GM23248 (cell line): ENCODE results near the gene SP110. TPM values are rescaled to one million over a fixed set of nuclear protein-coding genes. Genes with fewer than 3 reads are reported as not detected.

ENCODE experiments used
- DNase-seq: peaks from one replicate; pipeline ENCODE4 v3.0.0-alpha.2; 2015
- H2AFZ ChIP-seq: fragments of 200-600 bp; sonication (generic); 2 replicates; pipeline ENCODE4 v1.6.1; 2016; ENCODE audit warnings: antibody characterized with exemption
- H3F3A ChIP-seq: fragments of 200-600 bp; sonication (generic); 2 replicates; pipeline ENCODE4 v1.6.1; 2016; ENCODE audit warnings: mild to moderate bottlenecking, antibody characterized with exemption, mixed run types; ENCODE audit not compliant: insufficient read depth
- H3K27ac ChIP-seq: fragments of 200-600 bp; sonication (generic); 2 replicates; pipeline ENCODE4 v1.5.1; 2016; ENCODE audit warnings: mild to moderate bottlenecking
- H3K27me3 ChIP-seq: fragments of 200-600 bp; sonication (generic); replicated peaks from 2 replicates; pipeline ENCODE4 v1.6.1; 2016; ENCODE audit warnings: mild to moderate bottlenecking; ENCODE audit not compliant: insufficient read depth
- H3K36me3 ChIP-seq: fragments of 200-600 bp; sonication (generic); 2 replicates; pipeline ENCODE4 v1.6.1; 2016; ENCODE audit warnings: low read depth, mild to moderate bottlenecking
- H3K4me1 ChIP-seq: fragments of 200-600 bp; sonication (generic); 2 replicates; pipeline ENCODE4 v1.6.1; 2016; ENCODE audit warnings: mild to moderate bottlenecking; ENCODE audit not compliant: insufficient read depth
- H3K4me2 ChIP-seq: fragments of 200-600 bp; sonication (generic); one replicate; pipeline ENCODE4 v1.6.1; 2016; ENCODE audit warnings: mild to moderate bottlenecking; ENCODE audit not compliant: unreplicated experiment
- H3K4me3 ChIP-seq: fragments of 200-600 bp; sonication (generic); 2 replicates; pipeline ENCODE4 v1.5.1; 2016; ENCODE audit warnings: mild to moderate bottlenecking
- H3K79me2 ChIP-seq: fragments of 200-600 bp; sonication (generic); 2 replicates; pipeline ENCODE4 v1.6.1; 2016; ENCODE audit warnings: mild to moderate bottlenecking; ENCODE audit not compliant: insufficient read depth
- H3K9ac ChIP-seq: fragments of 200-600 bp; sonication (generic); 2 replicates; pipeline ENCODE4 v1.6.1; 2016; ENCODE audit warnings: mild to moderate bottlenecking
- H3K9me2 ChIP-seq: fragments of 200-600 bp; sonication (generic); 2 replicates; pipeline ENCODE4 v1.6.1; 2016; ENCODE audit warnings: mixed run types, mild to moderate bottlenecking, moderate library complexity; ENCODE audit not compliant: insufficient read depth
- H3K9me3 ChIP-seq: fragments of 200-600 bp; sonication (generic); one replicate; pipeline ENCODE4 v1.6.1; 2017; ENCODE audit warnings: low read depth
- H4K20me1 ChIP-seq: fragments of 200-600 bp; sonication (generic); 2 replicates; pipeline ENCODE4 v1.6.0; 2016; ENCODE audit not compliant: insufficient read depth
- EZH2 ChIP-seq: fragments of 200-600 bp; sonication (generic); IDR thresholded peaks from 2 replicates; pipeline ENCODE4 v1.6.1; 2018; ENCODE audit warnings: antibody characterized with exemption, mild to moderate bottlenecking; ENCODE audit not compliant: insufficient read depth, poor library complexity, severe bottlenecking
- EZH2phosphoT487 ChIP-seq: fragments of 200-600 bp; sonication (generic); IDR thresholded peaks from 2 replicates; pipeline ENCODE4 v1.6.1; 2018; ENCODE audit warnings: antibody characterized with exemption, moderate library complexity, mild to moderate bottlenecking, low read depth; ENCODE audit not compliant: insufficient read depth
- WGBS, 2 experiments: methylation state at CpG; one replicate each; pipeline ENCODE4 v1.1.6; 2015 to 2017; ENCODE audit warnings: low lambda C conversion rate in 2 of 2, low coverage in 1 of 2; ENCODE audit errors: missing lambda C conversion rate in 2 of 2; 5-methylcytosine and 5-hydroxymethylcytosine counted together
- in situ Hi-C: fragments of 300-500 bp; cut with MboI; formaldehyde crosslinking; loops from 2 replicates; pipeline ENCODE4 v1.15.0; 2020
- polyA plus RNA-seq: library from polyadenylated mRNA; unstranded; fragments of >200 nt; fragmentation: Nextera tagmentation; extraction: Ambion mirVana; gene quantifications from 2 replicates; pipeline ENCODE4 v1.2.1, GENCODE V29; 2016
- total RNA-seq: library from RNA; depleted of rRNA; stranded (reverse); fragments of >200 nt; shearing (Covaris generic); gene quantifications from 2 replicates; pipeline ENCODE4 v1.2.3, GENCODE V29; 2014

Gene SP110
- total and polyA plus RNA-seq, 2 experiments from 2014 or later, result 13.4 to 24.3 TPM

GRCh38 chr2:230158468-230158867 is 61.3 kb downstream of the SP110 start:
- Histone ChIP-seq H3K9me3 (no peaks in the 10 kb centered on the region), H3K9me2 (no peaks in the 10 kb centered on the region), H3K4me2 (no peak overlapping the region), H3K9ac (no peak overlapping the region), H3K27me3 (no peaks in the 10 kb centered on the region), H3K36me3 (no peaks in the 10 kb centered on the region), H4K20me1 (no peaks in the 10 kb centered on the region), H2AFZ (no peak overlapping the region), H3K4me3 (no peak overlapping the region), H3F3A (no peaks in the 10 kb centered on the region), H3K27ac (no peak overlapping the region), H3K79me2 (no peaks in the 10 kb centered on the region), H3K4me1 (no peaks in the 10 kb centered on the region)
- DNase-seq, result no peak
- 82 to 83% methylated on average over 5 of the region's 5 CpGs for WGBS, 2 experiments
- in situ Hi-C loops, result no loop called here
- TF ChIP-seq EZH2phosphoT487, result no peak
- TF ChIP-seq EZH2, result no peak

GRCh38 chr2:230156782-230157699 is 62.7 kb downstream of the SP110 start:
- 84 to 85% methylated on average over 25 of the region's 25 CpGs for WGBS, 2 experiments
- H2AFZ ChIP-seq, result no peak overlapping the region

GRCh38 chr2:230155359-230155758 is 64.4 kb downstream of the SP110 start:
- WGBS, 2 experiments, result 76 to 81% methylated on average over 7 of the region's 7 CpGs
- no peaks in the 10 kb centered on the region for H4K20me1 ChIP-seq
- H3K9me3 ChIP-seq, result no peaks in the 10 kb centered on the region
- H3F3A ChIP-seq, result no peaks in the 10 kb centered on the region
- H2AFZ ChIP-seq, result no peak overlapping the region
- TF ChIP-seq EZH2 (no peak), EZH2phosphoT487 (no peak)
- H3K27ac ChIP-seq, result no peak overlapping the region
- DNase-seq, result no peak
- no peaks in the 10 kb centered on the region for H3K9me2 ChIP-seq
- H3K79me2 ChIP-seq, result no peaks in the 10 kb centered on the region
- in situ Hi-C loops, result no loop called here
- no peak overlapping the region for H3K9ac ChIP-seq
- H3K4me3 ChIP-seq, result no peak overlapping the region
- no peaks in the 10 kb centered on the region for H3K36me3 ChIP-seq
- no peak overlapping the region for H3K4me2 ChIP-seq
- H3K27me3 ChIP-seq, result no peaks in the 10 kb centered on the region
- H3K4me1 ChIP-seq, result no peaks in the 10 kb centered on the region

More at GRCh38 chr2:230156782-230157699, 62.7 kb downstream of the SP110 start:
- Histone ChIP-seq H3K4me1 (no peaks in the 10 kb centered on the region), H4K20me1 (no peaks in the 10 kb centered on the region), H3K9ac (no peak overlapping the region), H3K27ac (no peak overlapping the region), H3K9me3 (no peaks in the 10 kb centered on the region), H3K79me2 (no peaks in the 10 kb centered on the region), H3K4me2 (no peak overlapping the region), H3F3A (no peaks in the 10 kb centered on the region), H3K27me3 (no peaks in the 10 kb centered on the region), H3K4me3 (no peak overlapping the region), H3K36me3 (no peaks in the 10 kb centered on the region), H3K9me2 (no peaks in the 10 kb centered on the region)
- in situ Hi-C loops, result no loop called here
- no peak for DNase-seq
- TF ChIP-seq EZH2, result no peak

GRCh38 chr2:230153390-230153976 is 66.3 kb downstream of the SP110 start:
- H3K79me2 ChIP-seq, result no peaks in the 10 kb centered on the region
- H3K27me3 ChIP-seq, result no peaks in the 10 kb centered on the region
- no peak overlapping the region for H3K27ac ChIP-seq
- in situ Hi-C loops, result no loop called here
- TF ChIP-seq EZH2 (no peak), EZH2phosphoT487 (no peak)
- peak; percentile 33 for DNase-seq
- WGBS, 2 experiments, result 21 to 46% methylated on average over 2 of the region's 2 CpGs
- H3K4me1 ChIP-seq, result no peaks in the 10 kb centered on the region
- no peak overlapping the region for H2AFZ ChIP-seq
- no peaks in the 10 kb centered on the region for H4K20me1 ChIP-seq
- H3K4me3 ChIP-seq, result no peak overlapping the region
- no peaks in the 10 kb centered on the region for H3K9me3 ChIP-seq
- no peaks in the 10 kb centered on the region for H3K9me2 ChIP-seq
- H3F3A ChIP-seq, result no peaks in the 10 kb centered on the region
- H3K4me2 ChIP-seq, result no peak overlapping the region
- no peaks in the 10 kb centered on the region for H3K36me3 ChIP-seq
- H3K9ac ChIP-seq, result no peak overlapping the region
